Fibroblast of villous mesenchyme (primary cell): ENCODE data around the gene KIRREL2. TPM values are rescaled to one million over a fixed set of nuclear protein-coding genes. Genes with fewer than 3 reads are reported as not detected.

Experiments used
- DNase-seq: peaks from one replicate; pipeline ENCODE4 v3.0.0-alpha.2; 2010; ENCODE audit warnings: low read depth
- H3K4me3 ChIP-seq: 2 replicates; pipeline ENCODE4 v1.5.1; 2011; ENCODE audit warnings: low read depth, mild to moderate bottlenecking, low read length
- CTCF ChIP-seq: IDR thresholded peaks from 2 replicates; pipeline ENCODE4 v1.5.1; 2012; ENCODE audit warnings: low read depth, mild to moderate bottlenecking, low read length; ENCODE audit not compliant: insufficient read depth
- small RNA-seq: library from RNA; depleted of rRNA; stranded (forward); fragments of <200 nt; gene quantifications from one replicate; pipeline ENCODE3, GENCODE V24; 2012
- total RNA-seq: library from RNA; depleted of rRNA; stranded (reverse); fragments of >200 nt; gene quantifications from 2 replicates; pipeline ENCODE4 v1.2.3, GENCODE V29; 2012

Gene KIRREL2
- total RNA-seq, 1 donor = under 0.01 TPM

DNA sequence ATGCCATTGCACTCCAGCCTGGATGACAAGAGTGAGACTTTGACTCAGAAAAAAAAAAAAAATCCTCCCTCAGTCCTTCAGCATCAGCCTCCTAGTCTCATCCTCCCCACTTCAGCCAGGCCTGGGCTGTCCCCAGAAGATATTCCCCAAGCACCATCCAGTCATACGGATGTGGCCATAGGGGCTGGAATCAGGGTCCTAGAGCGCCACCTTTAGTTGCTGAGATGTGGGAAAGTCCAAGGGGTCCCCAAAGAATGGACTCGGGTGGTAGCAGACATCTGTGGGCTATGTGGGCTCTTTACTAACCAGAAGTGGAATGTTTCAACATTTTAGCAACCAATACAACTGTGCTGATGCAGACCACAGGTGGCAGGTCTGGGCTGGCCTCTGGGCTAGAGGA, 54.5 kb downstream of the KIRREL2 start:
- H3K4me3 ChIP-seq = no peak overlapping the region
- DNase-seq = no peak
- TF ChIP-seq CTCF = no peak

DNA sequence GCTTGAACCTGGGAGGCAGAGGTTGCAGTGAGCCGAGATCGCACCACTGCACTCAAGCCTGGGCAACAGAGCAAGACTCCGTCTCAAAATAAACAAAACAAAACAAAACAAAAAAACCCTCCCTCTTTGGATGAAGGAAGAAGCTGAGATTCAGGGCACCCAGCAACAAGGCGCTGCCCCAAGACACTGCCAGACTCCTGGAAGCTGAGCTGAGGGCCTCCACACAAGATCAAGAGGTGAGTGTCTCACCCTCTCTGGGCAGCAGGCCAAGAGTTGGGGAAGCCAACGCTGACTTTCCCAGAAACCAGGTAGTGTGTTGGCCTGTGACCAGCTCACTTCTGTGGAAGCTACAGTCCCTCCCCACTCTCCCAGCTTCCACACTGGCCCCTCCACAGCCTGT, 55.1 kb downstream of the KIRREL2 start:
- no peak for TF ChIP-seq CTCF
- no peak for DNase-seq
- no peak overlapping the region for H3K4me3 ChIP-seq

GRCh38 chr19:35913589-35913988, 56.9 kb downstream of the KIRREL2 start:
- no peak for TF ChIP-seq CTCF
- no peak for DNase-seq
- H3K4me3 ChIP-seq = no peak overlapping the region

DNA sequence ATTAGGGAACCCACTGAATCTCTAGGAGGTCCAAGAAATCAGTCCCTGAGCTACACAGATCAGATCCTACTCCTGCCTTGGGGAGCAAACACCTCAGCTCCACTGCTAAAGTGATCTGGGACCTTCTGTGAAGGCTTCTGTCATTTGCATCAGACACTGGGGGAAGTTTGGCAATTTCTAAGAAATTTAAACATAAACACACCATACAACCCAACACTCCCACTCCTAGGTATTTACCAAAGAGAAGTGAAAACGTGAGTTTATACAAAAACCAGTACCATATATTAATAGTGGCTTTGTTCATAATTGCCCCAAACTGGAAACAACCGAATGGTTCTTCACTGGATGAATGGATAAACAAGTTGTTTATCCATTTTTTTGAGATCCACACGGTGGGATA, 58.7 kb downstream of the KIRREL2 start:
- no peak for DNase-seq
- TF ChIP-seq CTCF = no peak
- H3K4me3 ChIP-seq = no peak overlapping the region

Small RNAs within 50 kb of the gene (small RNA-seq; reads per million reads assigned to genes)
- not detected for gene RN7SL402P

Other genes with a start within 250 kb of the KIRREL2 start
- gene HAUS5, start 244.2 kb upstream of the KIRREL2 start, total RNA-seq = 6.5 and 6.8 TPM in 2 replicates
- gene RBM42, start 227.9 kb upstream of the KIRREL2 start, total RNA-seq = 41.0 and 54.1 TPM in 2 replicates
- gene ETV2, start 215.2 kb upstream of the KIRREL2 start, total RNA-seq = under 0.01 and 0.86 TPM in 2 replicates
- gene COX6B1, start 208.6 kb upstream of the KIRREL2 start, total RNA-seq = 165 and 215 TPM in 2 replicates
- not detected in 2 replicates for gene UPK1A, start 190.4 kb upstream of the KIRREL2 start, total RNA-seq
- not detected in 2 replicates for gene ZBTB32, start 152.4 kb upstream of the KIRREL2 start, total RNA-seq
- gene KMT2B, start 138.9 kb upstream of the KIRREL2 start, total RNA-seq = 5.6 and 7.4 TPM in 2 replicates
- 0.43 and 0.64 TPM in 2 replicates for gene IGFLR1, start 114.5 kb upstream of the KIRREL2 start, total RNA-seq
- gene U2AF1L4, start 111.5 kb upstream of the KIRREL2 start, total RNA-seq = 4.7 and 5.8 TPM in 2 replicates
- gene PSENEN, start 111.3 kb upstream of the KIRREL2 start, total RNA-seq = 14.7 and 18.7 TPM in 2 replicates
- 13.8 and 14.2 TPM in 2 replicates for gene LIN37, start 108.3 kb upstream of the KIRREL2 start, total RNA-seq
- gene HSPB6, start 99.9 kb upstream of the KIRREL2 start, total RNA-seq = 20.7 and 44.8 TPM in 2 replicates
- gene PROSER3, start 98.7 kb upstream of the KIRREL2 start, total RNA-seq = 8.7 and 9.5 TPM in 2 replicates
- 1.7 and 2.3 TPM in 2 replicates for gene ARHGAP33, start 81.3 kb upstream of the KIRREL2 start, total RNA-seq
- gene PRODH2, start 44.1 kb upstream of the KIRREL2 start, total RNA-seq = not detected in 2 replicates
- not detected in 2 replicates for gene NPHS1, start 4.4 kb upstream of the KIRREL2 start, total RNA-seq
- gene APLP1, start 11.7 kb downstream of the KIRREL2 start, total RNA-seq = 3.5 and 4.2 TPM in 2 replicates
- gene NFKBID, start 43.6 kb downstream of the KIRREL2 start, total RNA-seq = 3.0 and 3.5 TPM in 2 replicates
- gene HCST, start 45.6 kb downstream of the KIRREL2 start, total RNA-seq = 0.43 and 0.64 TPM in 2 replicates
- not detected in 2 replicates for gene TYROBP, start 51.4 kb downstream of the KIRREL2 start, total RNA-seq
- 3.5 and 6.8 TPM in 2 replicates for gene LRFN3, start 79.5 kb downstream of the KIRREL2 start, total RNA-seq
- gene SDHAF1, start 138.3 kb downstream of the KIRREL2 start, total RNA-seq = 12.5 and 15.5 TPM in 2 replicates
- gene SYNE4, start 151.9 kb downstream of the KIRREL2 start, total RNA-seq = 0.32 TPM in 1 of 2 replicates, not detected in the other
- gene ALKBH6, start 157.3 kb downstream of the KIRREL2 start, total RNA-seq = 14.2 and 16.8 TPM in 2 replicates
- gene CLIP3, start 176.0 kb downstream of the KIRREL2 start, total RNA-seq = 16.4 and 17.3 TPM in 2 replicates
- gene THAP8, start 197.4 kb downstream of the KIRREL2 start, total RNA-seq = 2.9 and 4.3 TPM in 2 replicates
- 5.5 and 7.8 TPM in 2 replicates for gene WDR62, start 198.0 kb downstream of the KIRREL2 start, total RNA-seq